Mucosa of descending colon (tissue), 3 donors: ENCODE results near the gene ATXN7. TPM values are rescaled to one million over a fixed set of nuclear protein-coding genes. Genes with fewer than 3 reads are reported as not detected.

ENCODE experiments used
- ATAC-seq: fragments of 200-7000 bp; cut with Tn5 transposase; one replicate; pipeline ENCODE4 v1.9.1; 2020; ENCODE audit warnings: mild to moderate bottlenecking, moderate library complexity
- DNase-seq, 3 donors: peaks; one replicate each; pipeline ENCODE4 v3.0.0-alpha.2; 2020
- H3K36me3 ChIP-seq: fragments of 200-600 bp; one replicate; pipeline ENCODE4 v1.8.0; 2021; ENCODE audit warnings: low read depth, mild to moderate bottlenecking
- H3K4me1 ChIP-seq: fragments of 200-600 bp; one replicate; pipeline ENCODE4 v1.8.0; 2021; ENCODE audit warnings: low read depth, mild to moderate bottlenecking
- H3K4me3 ChIP-seq: fragments of 200-600 bp; one replicate; pipeline ENCODE4 v1.8.0; 2021; ENCODE audit warnings: mild to moderate bottlenecking
- H3K9me3 ChIP-seq: fragments of 200-600 bp; one replicate; pipeline ENCODE4 v1.8.0; 2021; ENCODE audit warnings: mild to moderate bottlenecking
- CTCF ChIP-seq: fragments of 200-600 bp; IDR thresholded peaks from one replicate; pipeline ENCODE4 v1.8.0; 2022; ENCODE audit warnings: antibody characterized with exemption, mild to moderate bottlenecking
- intact Hi-C, 2 donors: fragments of 100-400 bp; cut with DNase I in 1 of 2; cut with micrococcal nuclease in 1 of 2; formaldehyde crosslinking; loops; one replicate each; pipeline versions ENCODE4 v1.11.0 to v1.11.1; 2022; cut with DNase I, micrococcal nuclease
- total RNA-seq, 3 donors: library from RNA; stranded (reverse); fragmentation: NEBNext Ultra II Directional in 2 of 3; extraction: Animal tissue kit (Norgen Biotek cat#: 25700) in 2 of 3; gene quantifications; one replicate each; pipeline versions ENCODE4 v1.2.1 to v1.2.4, GENCODE V29; 2021 to 2023
- donor health status: DM: no; HTN: no; CAD: no; lungs with moderate emphysema.
- donor health status: DM: no; HTN: no; CAD: no.
- donor health status: DM: no; HTN: yes; CAD: no.

Gene ATXN7
- total RNA-seq, 3 donors from 2014 or later: 41.2 to 57.4 (median 41.5) TPM

GRCh38 chr3:63847718-63848450 lies 15.8 kb upstream of the ATXN7 start:
- Histone ChIP-seq H3K9me3 (no peaks in the 10 kb centered on the region), H3K4me3 (no peak overlapping the region), H3K36me3 (no peaks in the 10 kb centered on the region), H3K4me1 (no peaks in the 10 kb centered on the region)
- intact Hi-C loops: no loop called here
- DNase-seq (no peak), ATAC-seq (no peak)
- no peak for TF ChIP-seq CTCF

DNA sequence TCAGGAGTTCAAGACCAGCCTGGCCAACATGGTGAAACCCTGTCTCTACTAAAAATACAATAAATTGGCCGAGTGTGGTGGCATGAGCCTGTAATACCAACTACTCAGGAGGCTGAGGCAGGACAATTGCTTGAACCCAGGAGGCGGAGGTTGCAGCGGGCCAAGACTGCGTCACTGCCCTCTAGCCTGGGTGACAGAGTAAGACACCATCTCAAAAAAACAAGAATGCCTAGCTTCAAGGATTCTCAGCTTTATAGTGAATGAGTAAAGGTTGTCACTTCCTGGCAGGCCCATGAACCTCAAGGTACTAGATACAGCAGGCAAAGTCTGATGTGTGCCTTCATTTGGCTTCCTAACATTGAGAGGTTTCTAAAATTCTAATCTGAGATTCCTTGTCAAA lies 14.5 kb upstream of the ATXN7 start:
- ATAC-seq: no peak
- intact Hi-C loops: no loop called here
- H3K36me3 ChIP-seq: no peaks in the 10 kb centered on the region
- TF ChIP-seq CTCF: no peak
- no peak for DNase-seq
- no peaks in the 10 kb centered on the region for H3K9me3 ChIP-seq
- H3K4me3 ChIP-seq: no peak overlapping the region
- H3K4me1 ChIP-seq: no peaks in the 10 kb centered on the region

DNA sequence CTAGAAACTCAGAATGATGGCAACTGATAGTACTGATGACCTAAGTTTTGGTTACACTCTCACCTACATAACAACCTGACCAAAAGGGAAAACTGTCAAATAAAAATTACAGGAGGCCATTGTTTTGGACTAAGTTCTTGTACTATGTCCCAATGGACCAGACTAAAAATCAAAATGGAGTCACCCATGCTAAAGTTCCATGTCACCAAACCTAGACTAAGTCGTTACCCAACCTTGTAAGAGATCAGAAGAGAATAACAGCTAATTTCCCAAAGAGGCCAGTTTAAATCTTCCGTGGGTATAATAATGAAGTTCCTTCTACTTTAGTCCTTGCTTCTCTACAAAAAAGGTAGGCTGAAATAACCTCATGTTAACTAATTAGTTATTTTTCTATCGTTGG lies 12.4 kb upstream of the ATXN7 start:
- H3K9me3 ChIP-seq: no peaks in the 10 kb centered on the region
- TF ChIP-seq CTCF: no peak
- ATAC-seq (no peak), DNase-seq (no peak)
- H3K4me1 ChIP-seq: no peaks in the 10 kb centered on the region
- H3K4me3 ChIP-seq: no peak overlapping the region
- intact Hi-C loops: no loop called here
- no peaks in the 10 kb centered on the region for H3K36me3 ChIP-seq

- no peaks in the 10 kb centered on the region for H3K36me3 ChIP-seq
- intact Hi-C loops: no loop called here
- no peak for TF ChIP-seq CTCF
These were observed 10.6 kb upstream of the ATXN7 start for GRCh38 chr3:63853106-63853505.

DNA sequence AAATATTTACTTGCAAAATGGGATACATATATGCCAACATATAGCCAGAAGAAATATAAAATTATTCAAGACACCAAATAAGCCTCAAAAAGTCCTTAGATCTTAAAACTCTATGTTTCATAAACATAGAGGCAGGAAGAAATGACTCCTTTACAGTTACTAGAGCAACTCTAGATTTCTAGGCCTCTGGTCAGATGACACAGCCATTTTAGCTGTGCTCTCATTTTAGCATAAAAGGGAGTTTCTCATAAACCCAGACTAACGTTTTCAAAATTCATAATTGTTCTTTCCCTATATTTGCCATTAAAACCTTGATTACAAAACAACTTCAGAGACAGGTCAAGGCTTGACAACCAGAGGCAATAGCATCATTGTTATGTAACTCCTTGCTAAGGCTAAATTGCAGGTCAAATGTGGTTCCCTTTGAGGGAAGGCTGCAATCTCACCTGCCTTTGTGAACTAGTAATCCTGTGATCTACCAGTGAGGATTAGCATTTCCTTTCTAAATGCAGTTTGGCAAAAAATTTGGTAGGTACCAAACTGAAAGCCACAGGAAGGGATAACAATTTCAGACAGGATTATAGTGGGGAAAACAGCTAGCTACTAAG lies 8.2 kb upstream of the ATXN7 start:
- DNase-seq: no peak

More at GRCh38 chr3:63853106-63853505, 10.6 kb upstream of the ATXN7 start:
- H3K9me3 ChIP-seq: no peaks in the 10 kb centered on the region
- no peaks in the 10 kb centered on the region for H3K4me1 ChIP-seq
- no peak overlapping the region for H3K4me3 ChIP-seq
- ATAC-seq (no peak), DNase-seq (no peak)

More for the DNA sequence above, 8.2 kb upstream of the ATXN7 start:
- intact Hi-C loops: no loop called here
- Histone ChIP-seq H3K36me3 (no peaks in the 10 kb centered on the region), H3K4me1 (no peaks in the 10 kb centered on the region), H3K4me3 (no peak overlapping the region), H3K9me3 (no peaks in the 10 kb centered on the region)
- no peak for ATAC-seq
- TF ChIP-seq CTCF: no peak
